IMR-90 (cell line): Measurements from ENCODE around the gene CCDC116. TPM values are rescaled to one million over a fixed set of nuclear protein-coding genes. Genes with fewer than 3 reads are reported as not detected.
A peak's percentile ranks its signal among the peaks of the same experiment; 100 is the strongest.
"Not testable (repeated sequence)": the region's sequence is repeated elsewhere in the genome, so short reads cannot be mapped to it uniquely, and the experiment has no call there.

ENCODE experiments used
- ATAC-seq: fragments of 200-7000 bp; cut with Tn5 transposase; 2 replicates; pipeline ENCODE4 v1.9.1; 2020; ENCODE audit warnings: low read depth, mild to moderate bottlenecking, moderate library complexity
- BruUV-seq: library from RNA; stranded (reverse); fragments of 400-500 nt; replicated peaks from 2 replicates; lab custom pipeline; 2021; lab: Mats Ljungman, UMichigan
- CTCF ChIA-PET: fragments of 300-600 bp; formaldehyde crosslinking; extraction: SDS; loops from one replicate; lab custom pipeline; 2021; ENCODE audit warnings: antibody characterized with exemption; lab: Yijun Ruan, JAX
- POLR2A ChIA-PET: fragments of 300-600 bp; sonication (Branson Sonifier 250); formaldehyde crosslinking; loops from one replicate; lab custom pipeline; 2022; ENCODE audit warnings: antibody characterized with exemption; ENCODE audit not compliant: unreplicated experiment; lab: Charles Lee
- DNase-seq: peaks from one replicate; pipeline ENCODE4 v3.0.0; 2013
- H2AFZ ChIP-seq: replicated peaks from 2 replicates; pipeline ENCODE3; 2013; ENCODE audit warnings: low read length, mild to moderate bottlenecking; ENCODE audit not compliant: poor library complexity
- H2AK5ac ChIP-seq: 2 replicates; pipeline ENCODE4 v1.6.1; 2013; ENCODE audit warnings: low read depth, low read length, inconsistent platforms
- H2AK9ac ChIP-seq: replicated peaks from 2 replicates; pipeline ENCODE3; 2013; ENCODE audit warnings: mild to moderate bottlenecking, low read depth, low read length, moderate library complexity; ENCODE audit not compliant: poor library complexity
- H2BK120ac ChIP-seq: 2 replicates; pipeline ENCODE4 v1.6.1; 2013; ENCODE audit warnings: low read depth, low read length, inconsistent platforms
- H2BK15ac ChIP-seq: 3 replicates; pipeline ENCODE4 v1.6.1; 2013; ENCODE audit warnings: low read depth, low read length, inconsistent platforms
- H2BK20ac ChIP-seq: 2 replicates; pipeline ENCODE4 v1.6.1; 2013; ENCODE audit warnings: low read depth, mild to moderate bottlenecking, inconsistent platforms, low read length, moderate library complexity
- H2BK5ac ChIP-seq: 2 replicates; pipeline ENCODE4 v1.6.1; 2013; ENCODE audit warnings: mild to moderate bottlenecking, low read depth, low read length, inconsistent platforms; ENCODE audit not compliant: poor library complexity, severe bottlenecking
- H3K14ac ChIP-seq: replicated peaks from 2 replicates; pipeline ENCODE4 v1.6.1; 2013; ENCODE audit warnings: low read depth, low read length, inconsistent platforms
- H3K18ac ChIP-seq: 2 replicates; pipeline ENCODE4 v1.6.1; 2013; ENCODE audit warnings: low read depth, low read length, control low read depth
- H3K23ac ChIP-seq: 2 replicates; pipeline ENCODE4 v1.6.1; 2013; ENCODE audit warnings: low read depth, low read length, inconsistent platforms
- H3K27ac ChIP-seq: 2 replicates; pipeline ENCODE4 v1.5.1; 2013; ENCODE audit warnings: mild to moderate bottlenecking, control low read depth, low read length; ENCODE audit not compliant: insufficient read depth
- H3K27me3 ChIP-seq: 2 replicates; pipeline ENCODE4 v1.6.1; 2013; ENCODE audit warnings: low read length; ENCODE audit not compliant: control insufficient read depth, insufficient read depth
- H3K36me3 ChIP-seq: 2 replicates; pipeline ENCODE4 v1.6.1; 2013; ENCODE audit warnings: low read length, mixed read lengths; ENCODE audit not compliant: control insufficient read depth, insufficient read depth
- H3K4ac ChIP-seq: 2 replicates; pipeline ENCODE4 v1.6.1; 2013; ENCODE audit warnings: low read depth, low read length, inconsistent platforms
- H3K4me1 ChIP-seq: 2 replicates; pipeline ENCODE4 v1.6.1; 2013; ENCODE audit warnings: low read length, mixed read lengths; ENCODE audit not compliant: control insufficient read depth, insufficient read depth
- H3K4me2 ChIP-seq: 2 replicates; pipeline ENCODE4 v1.6.1; 2013; ENCODE audit warnings: low read depth, mild to moderate bottlenecking, control low read depth, low read length, moderate library complexity
- H3K4me3 ChIP-seq: 2 replicates; pipeline ENCODE4 v1.5.1; 2013; ENCODE audit warnings: low read depth, mild to moderate bottlenecking, control low read depth, low read length, moderate library complexity; ENCODE audit not compliant: insufficient read depth
- H3K56ac ChIP-seq: 2 replicates; pipeline ENCODE4 v1.6.1; 2013; ENCODE audit warnings: low read length, inconsistent platforms; ENCODE audit not compliant: insufficient read depth; ENCODE audit errors: extremely low read depth
- H3K79me1 ChIP-seq, 2 experiments: 2 replicates each; pipeline ENCODE4 v1.6.1; 2013; ENCODE audit warnings: low read length in 2 of 2, inconsistent platforms in 1 of 2, low read depth in 1 of 2
- H3K9ac ChIP-seq: 2 replicates; pipeline ENCODE4 v1.6.1; 2013; ENCODE audit warnings: low read depth, low read length, control low read depth
- H3K9me1 ChIP-seq: 2 replicates; pipeline ENCODE4 v1.6.1; 2013; ENCODE audit warnings: low read length, inconsistent platforms; ENCODE audit not compliant: insufficient read depth
- H3K9me3 ChIP-seq: 2 replicates; pipeline ENCODE4 v1.6.1; 2013; ENCODE audit warnings: low read length; ENCODE audit not compliant: control insufficient read depth, insufficient read depth
- H4K20me1 ChIP-seq: 2 replicates; pipeline ENCODE4 v1.6.1; 2013; ENCODE audit warnings: low read length, inconsistent platforms; ENCODE audit not compliant: insufficient read depth
- H4K5ac ChIP-seq: 2 replicates; pipeline ENCODE4 v1.6.1; 2013; ENCODE audit warnings: mild to moderate bottlenecking, low read depth, low read length, control low read depth
- H4K8ac ChIP-seq, 2 experiments: 2 replicates each; pipeline ENCODE4 v1.6.1; 2013; ENCODE audit warnings: low read depth in 2 of 2, low read length in 2 of 2, control low read depth in 1 of 2, inconsistent platforms in 1 of 2
- H4K91ac ChIP-seq: 2 replicates; pipeline ENCODE4 v1.6.1; 2013; ENCODE audit warnings: low read depth, low read length, inconsistent platforms; ENCODE audit not compliant: insufficient read depth
- POLR2A ChIP-seq: IDR thresholded peaks from 2 replicates; pipeline ENCODE4 v1.6.1; 2012; ENCODE audit warnings: mild to moderate bottlenecking, low read depth, low read length
- WGBS, 2 experiments: methylation state at CpG; one replicate each; pipeline versions ENCODE4 v1.1.5 to v1.1.7; 2013; ENCODE audit warnings: missing lambda C conversion rate in 2 of 2; ENCODE audit not compliant: insufficient read length in 1 of 2; ENCODE audit errors: extremely low coverage in 2 of 2; 5-methylcytosine and 5-hydroxymethylcytosine counted together
- dilution Hi-C: fragments of 300-500 bp; cut with HindIII; formaldehyde crosslinking; loops from one replicate; pipeline ENCODE4 v1.14.3; 2018; ENCODE audit warnings: low sequenced_read_pairs; ENCODE audit not compliant: unreplicated experiment
- in situ Hi-C: fragments of 300-500 bp; cut with MboI; formaldehyde crosslinking; loops from 3 replicates; pipeline ENCODE4 v1.14.3; 2019; ENCODE audit warnings: low sequenced_read_pairs, inconsistent platforms, mixed read lengths
- intact Hi-C: fragments of 100-400 bp; cut with micrococcal nuclease; formaldehyde crosslinking; loops from 2 replicates; pipeline ENCODE4 v1.10.0; 2022
- polyA plus RNA-seq, 3 experiments: library from polyadenylated mRNA; depleted of rRNA; stranded (reverse); fragments of >200 nt; gene quantifications; 2 replicates each; pipeline ENCODE4 v1.2.3, GENCODE V29; 2012; ENCODE audit warnings: low replicate concordance in 1 of 3
- total RNA-seq: library from RNA; depleted of rRNA; stranded (reverse); fragments of >200 nt; gene quantifications from 2 replicates; pipeline ENCODE4 v1.2.3, GENCODE V29; 2012

The CCDC116 gene
- total and polyA plus RNA-seq, 2 of the 4 experiments (the other 2 are of a cell fraction), result under 0.01 to 0.27 TPM

DNA sequence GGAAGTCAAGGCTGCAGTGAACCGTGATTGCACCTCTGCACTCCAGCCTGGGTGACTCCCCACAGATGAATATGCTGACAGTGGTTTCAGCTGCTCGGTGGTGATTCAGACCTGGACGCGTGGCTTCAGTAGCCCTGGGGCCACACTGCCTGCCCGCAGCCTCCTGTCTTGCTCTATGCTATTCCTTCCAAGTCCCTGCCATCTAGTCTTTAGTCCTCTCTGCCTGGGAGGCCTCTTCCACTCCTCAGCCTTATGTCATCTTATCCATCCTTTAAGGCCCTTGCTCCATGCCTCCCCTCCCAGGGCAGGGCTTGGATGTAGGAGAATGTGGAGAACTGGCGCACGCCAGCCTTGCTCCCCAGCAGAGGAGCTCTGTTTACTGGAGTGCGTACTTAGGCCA, 25.8 kb upstream of the CCDC116 start:
- H3K4me1 ChIP-seq, result peaks cover 6% of the 10 kb centered on the region; the same call in 1 of the 2 replicates
- H4K91ac ChIP-seq, result no peak overlapping the region
- H3K27ac ChIP-seq, result no peak overlapping the region
- no peak overlapping the region for H3K56ac ChIP-seq
- no peak overlapping the region for H2BK120ac ChIP-seq
- peaks cover 12% of the 10 kb centered on the region for H3K36me3 ChIP-seq
- H4K5ac ChIP-seq, result no peak overlapping the region
- H2AFZ ChIP-seq, result peak overlapping the region; percentile 5
- 100% methylated on average over 1 of the region's 8 CpGs; no CpG with 5 or more reads in 1 of the 2 experiments for WGBS, 2 experiments
- no peak overlapping the region for H3K18ac ChIP-seq
- no peak overlapping the region for H3K23ac ChIP-seq
- in situ Hi-C loops (no loop called here), intact Hi-C loops (no loop called here), dilution Hi-C loops (no loop called here)
- peaks cover 90% of the 10 kb centered on the region for H4K20me1 ChIP-seq
- H4K8ac ChIP-seq, result no peak overlapping the region
- no peak overlapping the region for H2AK5ac ChIP-seq
- no peak for TF ChIP-seq POLR2A
- ChIA-PET POLR2A (no interaction called here), CTCF (interaction anchor here (1.1 kb wide), 1 partner anchor 18 kb away, joined by 4 read pairs; no protein-coding TSS in a partner anchor)
- H3K14ac ChIP-seq, result no peak overlapping the region; the same call in 1 of the 2 replicates
- no peak for DNase-seq
- H3K9ac ChIP-seq, result no peak overlapping the region
- peaks cover 30% of the 10 kb centered on the region for H3K9me1 ChIP-seq
- H2AK9ac ChIP-seq, result no peak overlapping the region
- peak overlapping the region; percentile 15 for H2BK5ac ChIP-seq
- H3K4me2 ChIP-seq, result no peak overlapping the region
- no peak overlapping the region for H2BK20ac ChIP-seq
- H2BK15ac ChIP-seq, result no peak overlapping the region
- no peaks in the 10 kb centered on the region for H3K9me3 ChIP-seq
- no peak overlapping the region for H3K4ac ChIP-seq
- no peak overlapping the region for H3K4me3 ChIP-seq
- no peaks in the 10 kb centered on the region for H3K27me3 ChIP-seq
- peaks cover 33 to 83% of the 10 kb centered on the region in 2 experiments for H3K79me1 ChIP-seq
- BruUV-seq, result no TSS peak
- ATAC-seq, result no peak

DNA sequence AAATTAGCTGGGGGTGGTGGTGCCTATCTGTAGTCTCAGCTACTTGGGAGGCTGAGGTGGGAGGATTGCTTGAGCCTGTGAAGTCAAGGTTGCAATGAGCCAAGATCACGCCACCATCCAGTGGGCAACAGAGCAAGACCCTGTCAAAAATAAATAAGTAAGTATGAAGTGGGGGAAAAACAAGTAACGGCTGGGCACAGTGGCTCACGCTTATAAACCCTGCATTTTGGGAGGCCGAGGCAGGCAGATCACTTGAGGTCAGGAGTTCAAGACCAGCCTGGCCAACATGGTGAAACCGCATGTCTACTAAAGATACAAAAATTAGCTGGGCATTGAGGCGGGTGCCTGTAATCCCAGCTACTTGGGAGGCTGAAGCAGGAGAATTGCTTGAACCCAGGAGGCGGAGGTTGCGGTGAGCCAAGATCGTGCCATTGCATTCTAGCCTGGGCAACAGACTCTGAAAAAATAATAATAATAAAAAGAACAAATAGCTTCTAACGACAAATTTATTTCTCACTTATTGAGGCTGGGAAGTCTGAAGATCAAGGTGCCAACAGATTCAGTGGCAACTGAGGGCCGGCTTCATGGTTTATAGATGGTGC, 22.9 kb upstream of the CCDC116 start:
- ATAC-seq, H3K4me1 ChIP-seq, intact Hi-C loops, DNase-seq, POLR2A ChIA-PET, in situ Hi-C loops, H4K5ac ChIP-seq, H3K9me3 ChIP-seq, H4K8ac ChIP-seq, H2AFZ ChIP-seq, H3K23ac ChIP-seq, H2AK9ac ChIP-seq, H3K4ac ChIP-seq, H2BK15ac ChIP-seq, dilution Hi-C loops, H3K18ac ChIP-seq, H3K4me3 ChIP-seq, H3K27me3 ChIP-seq, BruUV-seq, H3K4me2 ChIP-seq, H2BK20ac ChIP-seq, H3K9ac ChIP-seq, H2AK5ac ChIP-seq, H3K14ac ChIP-seq, H2BK5ac ChIP-seq, CTCF ChIA-PET, H4K91ac ChIP-seq, H3K27ac ChIP-seq, H2BK120ac ChIP-seq, H3K56ac ChIP-seq: not testable (repeated sequence)
- Histone ChIP-seq H3K36me3 (peaks cover 26% of the 10 kb centered on the region), H3K79me1 (peaks cover 42 to 90% of the 10 kb centered on the region in 2 experiments), H4K20me1 (peaks cover 95% of the 10 kb centered on the region), H3K9me1 (peaks cover 31% of the 10 kb centered on the region)
- WGBS, 2 experiments, result 88% methylated on average over 5 of the region's 11 CpGs; no CpG with 5 or more reads in 1 of the 2 experiments
